ENCODE data around the gene NFIA. TPM values are rescaled to one million over a fixed set of nuclear protein-coding genes. Genes with fewer than 3 reads are reported as not detected.

NFIA gene
- polyA plus RNA-seq, 3 donors = 1.4 to 5.3 (median 2.4) TPM

DNA sequence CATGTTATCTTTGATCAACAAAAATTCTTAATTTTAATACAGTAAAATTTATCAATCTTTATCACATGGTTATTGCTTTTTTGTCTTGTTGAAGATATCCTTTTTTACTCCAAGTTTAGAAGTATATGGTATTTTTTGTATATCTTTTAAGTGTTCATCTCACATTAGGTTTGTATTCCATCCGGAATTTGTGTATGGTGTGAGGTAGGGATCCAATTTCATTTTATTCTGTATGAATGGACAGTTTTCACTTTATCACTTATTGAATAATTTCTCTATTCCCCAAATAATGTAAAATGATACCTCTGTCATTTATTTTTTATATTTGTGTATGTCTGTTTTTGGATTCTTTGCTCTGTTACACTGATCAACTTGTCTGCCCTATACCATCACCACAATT lies 25.3 kb downstream of the NFIA start:
- H3K4me2 ChIP-seq (replicated peaks; ENCODE audit: extremely low read depth, low read length, poor library complexity, severe bottlenecking) = no peak overlapping the region
- Mint-ChIP-seq H3K36me3 (peaks cover 2 to 4% of the 10 kb centered on the region in 2 donors), H3K4me1 (peaks cover 25% of the 10 kb centered on the region), H3K4me3 (no peak overlapping the region), H3K9me3 (peaks cover 0 to 2% (median 0%) of the 10 kb centered on the region in 7 donors), H3K27ac (no peak overlapping the region), H3K27me3 (ENCODE audit: low read depth in 3 of 3) (no peaks in the 10 kb centered on the region)
- intact Hi-C loops (cut with micrococcal nuclease) = no loop called here
- H3K79me2 ChIP-seq (ENCODE audit: insufficient read depth, low read length) = peaks cover 5% of the 10 kb centered on the region
- no peaks in the 10 kb centered on the region for H3K27me3 ChIP-seq (ENCODE audit: control insufficient read depth in 2 of 2, insufficient read depth in 2 of 2, low read length in 2 of 2)
- TF ChIP-seq CTCF (IDR thresholded peaks at IDR 0.05) = no peak
- no peak overlapping the region for H3K27ac ChIP-seq (ENCODE audit: low read depth in 1 of 2, low read length in 2 of 2)
- H3K9me3 ChIP-seq (replicated peaks in 1 of 2; ENCODE audit: control insufficient read depth in 1 of 2, insufficient read depth in 1 of 2, low read length in 2 of 2) = no peaks in the 10 kb centered on the region
- no peak for DNase-seq
- no peak overlapping the region for H3K9ac ChIP-seq (ENCODE audit: insufficient read depth, low read length, poor library complexity, severe bottlenecking)
- WGBS (ENCODE audit: insufficient coverage) = no CpG with 5 or more reads among the region's 1 CpG
- no peak overlapping the region for H2AFZ ChIP-seq (ENCODE audit: insufficient read depth, low read depth, low read length, poor library complexity, severe bottlenecking)
- no peaks in the 10 kb centered on the region for H3K36me3 ChIP-seq (replicated peaks in 1 of 2; ENCODE audit: control insufficient read depth in 1 of 2, insufficient read depth in 2 of 2, low read length in 2 of 2)
- peaks cover 0 to 6% of the 10 kb centered on the region in 2 donors for H3K4me1 ChIP-seq (ENCODE audit: control insufficient read depth in 1 of 2, insufficient read depth in 2 of 2, low read length in 2 of 2)
- no peaks in the 10 kb centered on the region for H4K20me1 ChIP-seq (ENCODE audit: insufficient read depth, low read length)
- H3K4me3 ChIP-seq (replicated peaks in 1 of 3; ENCODE audit: low read depth in 2 of 3, low read length in 3 of 3) = no peak overlapping the region

- H3K27ac ChIP-seq (ENCODE audit: low read depth in 1 of 2, low read length in 2 of 2) = no peak overlapping the region
- no peaks in the 10 kb centered on the region for H3K27me3 ChIP-seq (ENCODE audit: control insufficient read depth in 2 of 2, insufficient read depth in 2 of 2, low read length in 2 of 2)
- no CpG with 5 or more reads among the region's 1 CpG for WGBS (ENCODE audit: insufficient coverage)
- peaks cover 16% of the 10 kb centered on the region for H3K4me1 Mint-ChIP-seq
- H3K9me3 ChIP-seq (replicated peaks in 1 of 2; ENCODE audit: control insufficient read depth in 1 of 2, insufficient read depth in 1 of 2, low read length in 2 of 2) = no peaks in the 10 kb centered on the region
- no peaks in the 10 kb centered on the region for H4K20me1 ChIP-seq (ENCODE audit: insufficient read depth, low read length)
- no peak overlapping the region for H3K27ac Mint-ChIP-seq
- intact Hi-C loops (cut with micrococcal nuclease) = no loop called here
- no peak overlapping the region for H3K4me3 Mint-ChIP-seq
- H3K4me2 ChIP-seq (replicated peaks; ENCODE audit: extremely low read depth, low read length, poor library complexity, severe bottlenecking) = no peak overlapping the region
- H3K4me3 ChIP-seq (replicated peaks in 1 of 3; ENCODE audit: low read depth in 2 of 3, low read length in 3 of 3) = no peak overlapping the region
- no peaks in the 10 kb centered on the region for H3K36me3 ChIP-seq (replicated peaks in 1 of 2; ENCODE audit: control insufficient read depth in 1 of 2, insufficient read depth in 2 of 2, low read length in 2 of 2)
- no peak for TF ChIP-seq CTCF (IDR thresholded peaks at IDR 0.05)
- peaks cover 0 to 4% of the 10 kb centered on the region in 2 donors for H3K36me3 Mint-ChIP-seq
- no peak overlapping the region for H3K9ac ChIP-seq (ENCODE audit: insufficient read depth, low read length, poor library complexity, severe bottlenecking)
- peaks cover 5% of the 10 kb centered on the region for H3K79me2 ChIP-seq (ENCODE audit: insufficient read depth, low read length)
- H3K27me3 Mint-ChIP-seq (ENCODE audit: low read depth in 3 of 3) = no peaks in the 10 kb centered on the region
- no peak overlapping the region for H2AFZ ChIP-seq (ENCODE audit: insufficient read depth, low read depth, low read length, poor library complexity, severe bottlenecking)
- DNase-seq = no peak
- H3K9me3 Mint-ChIP-seq = peaks cover 0 to 3% (median 0%) of the 10 kb centered on the region in 7 donors
- H3K4me1 ChIP-seq (ENCODE audit: control insufficient read depth in 1 of 2, insufficient read depth in 2 of 2, low read length in 2 of 2) = peaks cover 0 to 6% of the 10 kb centered on the region in 2 donors
Observed at GRCh38 chr1:61109158-61109557, 26.8 kb downstream of the NFIA start.
